HFFc6 (cell line): Measurements from ENCODE around the gene ARF5. TPM values are rescaled to one million over a fixed set of nuclear protein-coding genes. Genes with fewer than 3 reads are reported as not detected.

Source experiments
- DNase-seq: peaks from one replicate; pipeline ENCODE4 v3.0.0-alpha.2; 2018
- H3K27ac Mint-ChIP-seq: 2 replicates; pipeline ENCODE4 v1.8.0; 2020; ENCODE audit warnings: mild to moderate bottlenecking, mixed read lengths
- H3K27me3 Mint-ChIP-seq: 2 replicates; pipeline ENCODE4 v1.8.0; 2021; ENCODE audit warnings: mild to moderate bottlenecking, moderate library complexity, mixed read lengths; ENCODE audit not compliant: insufficient read depth
- H3K36me3 Mint-ChIP-seq: 2 replicates; pipeline ENCODE4 v1.8.0; 2021; ENCODE audit warnings: low read depth, mixed read lengths
- H3K4me1 Mint-ChIP-seq: 2 replicates; pipeline ENCODE4 v1.8.0; 2020; ENCODE audit warnings: low read depth, mixed read lengths
- H3K4me3 Mint-ChIP-seq: 2 replicates; pipeline ENCODE4 v1.8.0; 2020; ENCODE audit warnings: mild to moderate bottlenecking, moderate library complexity, mixed read lengths
- H3K9me3 Mint-ChIP-seq: 2 replicates; pipeline ENCODE4 v1.8.0; 2020; ENCODE audit warnings: mild to moderate bottlenecking, mixed read lengths
- CTCF ChIP-seq: fragments of 200-600 bp; sonication (generic); IDR thresholded peaks from 2 replicates; pipeline ENCODE4 v1.5.0; 2021; ENCODE audit warnings: antibody characterized with exemption, mild to moderate bottlenecking
- total RNA-seq, 6 experiments: library from RNA; stranded (reverse); fragmentation: NEBNext Ultra II Directional; extraction: Animal tissue kit (Norgen Biotek cat#: 25700); gene quantifications; 2 replicates in 1 of 6; 3 replicates in 5 of 6; pipeline ENCODE4 v1.2.3, GENCODE V29; 2021

Gene ARF5
- total RNA-seq, 6 experiments from 2014 or later = 98.3 to 122 (median 110) TPM

DNA sequence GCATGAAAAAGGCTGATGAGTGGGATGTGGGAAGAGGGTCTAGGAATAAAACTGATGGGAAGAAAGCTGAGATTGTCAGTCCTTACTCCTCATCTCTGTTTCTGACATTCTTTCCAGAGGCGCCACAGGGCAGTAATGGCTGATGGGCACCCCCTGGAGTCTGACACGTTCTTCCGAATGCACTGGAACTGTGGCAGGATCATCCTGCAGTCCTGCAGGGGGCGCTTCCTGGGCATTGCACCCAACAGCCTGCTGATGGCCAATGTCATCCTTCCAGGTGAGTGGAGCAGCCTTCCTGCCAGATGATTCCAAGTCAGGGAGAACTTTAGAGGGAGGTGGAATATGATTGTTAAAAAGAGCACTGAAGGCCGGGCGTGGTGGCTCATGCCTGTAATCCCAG lies 10.1 kb downstream of the ARF5 start:
- Mint-ChIP-seq H3K27ac (no peak overlapping the region), H3K27me3 (peaks cover 20% of the 10 kb centered on the region; the same call in 1 of the 2 replicates), H3K9me3 (no peaks in the 10 kb centered on the region), H3K4me3 (no peak overlapping the region), H3K36me3 (no peaks in the 10 kb centered on the region), H3K4me1 (no peaks in the 10 kb centered on the region)
- TF ChIP-seq CTCF = peak; percentile 71
- peak; percentile 12 for DNase-seq

GRCh38 chr7:127600885-127601284 lies 12.7 kb downstream of the ARF5 start:
- H3K4me3 Mint-ChIP-seq = no peak overlapping the region
- TF ChIP-seq CTCF = no peak
- H3K9me3 Mint-ChIP-seq = no peaks in the 10 kb centered on the region
- H3K27ac Mint-ChIP-seq = no peak overlapping the region
- no peak for DNase-seq
- no peaks in the 10 kb centered on the region for H3K4me1 Mint-ChIP-seq
- H3K36me3 Mint-ChIP-seq = no peaks in the 10 kb centered on the region
- H3K27me3 Mint-ChIP-seq = peaks cover 15% of the 10 kb centered on the region; the same call in 1 of the 2 replicates

DNA sequence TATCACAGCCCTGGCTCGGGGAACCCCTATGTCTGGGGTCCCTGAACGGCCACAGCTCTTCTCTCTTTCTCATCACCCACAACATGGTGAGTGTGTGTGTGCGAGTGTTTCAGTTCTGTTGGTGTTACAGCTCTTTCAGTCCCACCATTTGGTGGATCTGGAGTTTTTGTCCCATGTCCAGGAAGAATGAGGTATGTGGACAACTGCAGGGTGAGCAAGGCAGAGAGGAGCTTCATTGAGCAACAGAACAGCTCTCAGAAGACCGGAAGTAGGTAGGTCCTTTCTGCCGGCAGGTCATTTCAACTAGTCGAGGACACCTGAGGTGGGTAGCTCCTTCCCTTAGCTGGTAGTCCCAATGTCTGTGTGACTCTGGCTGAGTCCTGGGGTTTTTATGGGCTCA lies 20.2 kb downstream of the ARF5 start:
- DNase-seq = no peak
- no peaks in the 10 kb centered on the region for H3K4me1 Mint-ChIP-seq
- no peaks in the 10 kb centered on the region for H3K36me3 Mint-ChIP-seq
- peaks cover 3% of the 10 kb centered on the region; the same call in 1 of the 2 replicates for H3K9me3 Mint-ChIP-seq
- no peak overlapping the region for H3K27ac Mint-ChIP-seq
- no peak for TF ChIP-seq CTCF
- H3K27me3 Mint-ChIP-seq = peaks cover 12% of the 10 kb centered on the region
- H3K4me3 Mint-ChIP-seq = no peak overlapping the region

DNA sequence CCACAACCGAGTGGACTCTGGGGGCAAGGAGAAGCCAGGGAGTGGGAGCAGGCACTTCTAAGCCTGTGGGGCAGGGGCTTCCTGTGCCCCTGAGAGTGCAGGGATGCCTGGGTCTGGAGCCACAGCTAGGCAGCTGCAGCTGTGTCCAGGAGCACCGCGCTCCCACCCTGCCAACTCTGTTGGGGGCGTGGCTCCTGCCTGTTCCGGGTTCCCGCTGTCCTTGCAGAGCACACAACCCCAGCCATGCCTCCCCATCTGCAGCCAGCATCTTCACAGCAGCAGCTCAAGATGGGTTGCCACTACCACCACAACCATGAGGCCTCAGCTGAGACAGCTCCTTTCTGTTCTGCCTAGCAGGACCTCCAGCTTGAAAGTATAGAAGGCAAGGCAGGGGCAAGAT lies 21.1 kb downstream of the ARF5 start:
- H3K4me1 Mint-ChIP-seq = no peaks in the 10 kb centered on the region
- H3K9me3 Mint-ChIP-seq = peaks cover 3% of the 10 kb centered on the region; the same call in 1 of the 2 replicates
- H3K27me3 Mint-ChIP-seq = peaks cover 17% of the 10 kb centered on the region
- no peak overlapping the region for H3K4me3 Mint-ChIP-seq
- no peaks in the 10 kb centered on the region for H3K36me3 Mint-ChIP-seq
- no peak for TF ChIP-seq CTCF
- H3K27ac Mint-ChIP-seq = no peak overlapping the region
- no peak for DNase-seq

DNA sequence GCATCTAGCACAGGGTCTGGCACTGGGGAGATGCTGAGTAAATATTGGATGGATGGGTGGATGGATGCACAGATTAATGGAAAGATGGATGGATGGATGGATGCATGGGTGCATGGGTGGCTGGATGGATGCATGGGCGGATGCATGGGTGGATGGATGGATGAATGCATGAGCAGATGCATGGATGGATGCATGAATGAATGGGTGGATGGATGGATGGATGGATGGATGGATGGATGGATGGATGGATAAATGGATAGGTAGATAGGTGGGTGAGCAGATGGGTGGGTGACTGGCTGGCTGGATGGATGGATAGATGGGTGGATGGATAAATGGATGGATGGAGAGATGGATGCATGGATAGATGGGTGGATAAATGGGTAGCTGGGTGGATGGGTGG lies 24.1 kb downstream of the ARF5 start:
- H3K27me3 Mint-ChIP-seq = peaks cover 26% of the 10 kb centered on the region
- no peak for DNase-seq
- H3K4me1 Mint-ChIP-seq = no peaks in the 10 kb centered on the region
- peaks cover 3% of the 10 kb centered on the region; the same call in 1 of the 2 replicates for H3K9me3 Mint-ChIP-seq
- no peak for TF ChIP-seq CTCF
- H3K4me3 Mint-ChIP-seq = no peak overlapping the region
- no peaks in the 10 kb centered on the region for H3K36me3 Mint-ChIP-seq
- no peak overlapping the region for H3K27ac Mint-ChIP-seq

GRCh38 chr7:127616724-127617123 lies 28.5 kb downstream of the ARF5 start:
- Mint-ChIP-seq H3K27me3 (peaks cover 51% of the 10 kb centered on the region), H3K9me3 (no peaks in the 10 kb centered on the region), H3K27ac (no peak overlapping the region), H3K4me3 (no peak overlapping the region), H3K36me3 (no peaks in the 10 kb centered on the region), H3K4me1 (no peaks in the 10 kb centered on the region; the same call in 1 of the 2 replicates)
- no peak for DNase-seq
- no peak for TF ChIP-seq CTCF
